Left renal cortex interstitium (tissue), 4 donors: ENCODE measurements around the gene AKAP7. TPM values are rescaled to one million over a fixed set of nuclear protein-coding genes. Genes with fewer than 3 reads are reported as not detected.

ENCODE experiments used
- DNase-seq, 4 donors: peaks; one replicate each; pipeline ENCODE4 v3.0.0-alpha.2; 2013; ENCODE audit warnings: low read depth in 4 of 4, low spot score in 2 of 4, missing footprints in 1 of 4
- polyA plus RNA-seq, 4 donors: library from polyadenylated mRNA; unstranded; fragments of 120-200 nt; gene quantifications; one replicate each; pipeline ENCODE4 v1.2.1, GENCODE V29; 2013; ENCODE audit not compliant: insufficient read length in 4 of 4

AKAP7 gene
- polyA plus RNA-seq, 4 donors: 7.9 to 15.9 (median 12.4) TPM

DNA sequence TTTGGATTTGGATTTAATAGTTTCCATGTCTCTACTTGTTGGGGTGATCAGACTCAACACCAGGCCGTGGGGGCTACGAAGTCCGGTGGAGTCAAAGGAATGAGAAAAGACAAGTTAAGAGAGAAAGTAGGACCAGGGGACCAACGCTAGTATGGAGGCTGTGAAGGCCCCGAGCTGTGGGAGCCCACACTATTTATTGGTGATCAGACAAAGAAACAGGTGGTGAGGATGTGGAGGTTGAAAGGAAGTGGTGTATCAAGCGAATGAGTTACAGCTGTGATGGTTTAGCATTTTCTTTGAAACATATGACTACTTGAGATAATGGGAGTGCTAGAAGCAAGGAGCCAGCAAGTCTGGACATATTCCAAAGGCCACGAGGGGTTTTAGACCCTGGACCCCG lies 62.4 kb downstream of the AKAP7 start:
- no peak for DNase-seq

DNA sequence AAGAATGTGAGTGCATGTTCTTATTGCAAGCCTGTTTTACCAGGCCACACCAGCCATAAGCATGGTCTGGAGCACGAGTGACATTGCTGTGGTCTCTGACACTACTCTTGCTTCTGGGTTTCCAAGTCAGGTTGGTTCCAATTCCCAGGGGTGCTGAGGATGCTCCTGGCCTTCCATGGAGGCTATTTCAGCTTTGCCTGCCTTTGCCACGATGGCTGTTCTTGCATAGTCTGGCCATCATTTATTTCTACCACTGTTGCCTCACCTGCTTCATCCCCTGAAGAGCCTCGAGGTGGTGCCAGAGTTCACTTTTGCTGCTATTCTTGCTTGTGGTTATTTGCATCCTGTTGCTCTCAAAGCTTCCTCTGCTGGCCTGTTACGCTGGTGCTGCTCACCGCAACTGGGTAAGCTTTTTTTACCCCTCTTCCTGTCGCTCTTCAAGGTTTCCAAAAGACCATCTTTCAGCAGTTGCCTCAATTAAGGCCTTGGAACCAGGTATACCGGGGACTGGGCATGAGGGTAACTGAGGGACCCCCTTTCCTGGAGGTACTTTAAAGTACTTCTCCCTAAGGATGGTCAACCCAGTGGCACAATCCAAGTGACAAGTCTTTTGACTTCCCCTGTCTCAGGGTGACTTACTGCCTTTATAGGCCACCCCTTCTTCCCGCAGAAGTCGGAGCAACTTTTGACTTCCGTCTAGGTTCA lies 64.5 kb downstream of the AKAP7 start:
- no peak for DNase-seq

DNA sequence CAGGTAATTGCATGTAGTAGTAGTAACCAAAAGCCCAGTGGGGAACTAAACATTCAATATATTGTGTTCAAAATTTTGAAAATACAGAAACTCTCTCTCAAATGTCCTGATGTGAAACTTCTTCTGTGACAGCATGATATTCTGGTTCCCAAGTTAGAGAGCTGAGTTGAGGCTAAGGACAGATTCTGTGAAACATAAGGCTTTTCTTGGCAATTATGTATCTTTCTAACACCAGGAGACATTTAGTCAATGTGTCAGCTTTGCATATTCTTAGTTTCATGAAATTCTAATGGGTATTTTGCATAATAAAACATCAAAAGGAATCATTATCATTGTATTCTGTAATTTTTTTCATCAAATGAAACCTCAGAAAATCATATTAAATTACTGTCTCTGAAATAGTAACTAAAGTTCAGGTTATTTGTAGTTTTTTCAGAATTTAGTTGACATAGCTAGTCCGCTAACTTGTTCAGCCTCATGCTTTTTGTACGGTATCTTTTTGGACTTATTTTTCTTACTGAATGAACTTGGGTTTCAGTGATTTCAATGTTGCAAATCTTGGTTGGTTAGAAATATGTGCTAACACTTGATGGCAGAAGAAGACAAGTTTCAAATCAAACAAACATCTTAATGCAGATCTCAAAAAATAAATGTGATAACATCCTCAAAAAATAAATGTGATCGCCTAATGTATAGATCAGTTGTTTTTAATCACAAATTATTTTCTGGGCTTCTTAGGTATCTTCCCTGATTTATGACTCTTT lies 70.4 kb downstream of the AKAP7 start:
- no peak for DNase-seq

DNA sequence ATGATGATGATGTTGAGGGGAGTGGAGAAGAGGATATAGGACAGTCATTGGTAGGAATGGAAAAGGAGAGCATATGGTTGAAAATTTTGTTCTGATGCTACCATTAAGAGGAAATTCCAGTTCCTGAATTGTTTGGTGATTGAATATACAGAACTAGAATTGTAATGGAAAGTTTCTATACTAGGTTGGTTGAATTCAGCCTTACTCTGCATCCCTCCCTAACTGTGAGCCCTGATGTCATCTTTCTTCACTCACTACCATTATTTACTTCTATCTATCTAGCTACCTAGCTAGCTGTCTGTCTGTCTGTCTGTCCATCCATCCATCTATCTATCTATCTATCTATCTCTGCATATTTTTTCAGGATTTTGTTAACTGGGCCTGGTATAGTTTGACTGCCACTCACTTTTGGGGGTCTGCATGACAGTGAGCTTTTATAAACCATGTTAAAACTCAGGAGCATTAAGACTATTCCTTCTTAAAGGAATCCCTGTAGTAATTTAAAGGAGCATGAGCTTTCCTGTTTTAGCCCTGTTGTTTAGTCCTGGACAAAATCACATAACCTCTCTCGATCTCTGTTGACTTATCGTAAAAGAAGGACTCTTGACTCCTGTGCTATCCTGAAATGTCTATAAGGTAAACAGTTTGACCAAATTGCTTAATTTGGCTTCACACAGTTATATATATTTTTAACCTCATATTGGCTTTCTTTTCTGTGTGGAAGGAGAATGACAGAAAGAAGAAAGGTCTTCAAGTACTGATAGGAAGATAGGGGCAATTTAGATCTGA lies 71.4 kb downstream of the AKAP7 start:
- DNase-seq: no peak

DNA sequence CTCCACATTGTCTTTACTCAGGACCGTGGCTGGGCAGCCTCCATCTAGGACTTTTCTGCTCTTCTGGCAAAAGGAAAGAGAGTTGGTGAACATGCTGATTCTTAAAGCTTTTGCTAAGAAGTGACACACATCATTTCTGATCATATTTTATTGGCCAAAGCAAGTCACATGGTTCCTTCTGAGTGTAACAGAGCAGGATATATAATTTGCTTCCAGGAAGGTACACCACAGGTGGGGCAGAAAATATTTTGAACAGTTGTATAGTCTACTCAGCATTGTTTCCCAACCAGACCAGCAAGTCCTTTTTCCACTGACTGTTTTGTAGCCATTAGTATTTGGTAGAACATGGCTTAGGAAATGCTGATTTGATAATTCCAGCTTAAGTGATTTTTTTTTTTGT lies 73.5 kb downstream of the AKAP7 start:
- no peak for DNase-seq

DNA sequence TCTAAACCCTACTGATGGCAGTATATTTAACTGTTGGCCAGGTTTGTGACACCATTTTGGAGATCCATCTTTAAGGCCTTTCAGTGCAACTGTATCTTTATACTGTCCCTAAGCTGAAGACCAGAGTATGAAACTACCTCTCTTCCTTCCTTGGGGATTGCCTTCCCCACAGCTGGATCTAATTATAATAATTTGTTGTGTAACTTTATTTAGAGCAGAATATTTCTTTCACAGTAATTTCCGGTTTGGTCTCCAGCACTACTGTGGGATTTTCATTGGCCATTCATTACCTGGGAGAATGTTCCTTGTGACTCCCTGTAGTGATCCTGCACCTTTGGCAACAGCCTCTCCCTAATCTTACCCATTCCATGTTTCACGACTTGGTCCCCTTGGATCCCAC lies 75.2 kb downstream of the AKAP7 start:
- no peak for DNase-seq

DNA sequence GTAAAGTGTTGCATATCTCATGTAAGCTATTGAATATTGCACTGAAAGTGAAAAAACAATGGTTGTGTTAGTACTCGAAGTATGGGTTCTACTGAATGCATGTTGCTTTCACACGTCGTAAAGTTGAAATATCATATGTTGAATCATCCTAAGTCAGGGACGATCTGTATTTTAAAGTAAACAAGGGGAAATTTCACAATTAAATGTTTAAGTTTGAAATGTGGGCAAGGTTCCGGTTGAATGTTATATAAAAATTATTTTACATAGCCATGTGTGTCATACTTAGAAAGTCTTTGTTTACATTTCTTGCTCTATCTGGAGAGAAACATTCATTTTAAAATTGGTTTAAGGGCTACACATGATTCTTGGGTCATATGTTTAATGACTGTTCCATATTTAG lies 76.8 kb downstream of the AKAP7 start:
- DNase-seq: no peak

DNA sequence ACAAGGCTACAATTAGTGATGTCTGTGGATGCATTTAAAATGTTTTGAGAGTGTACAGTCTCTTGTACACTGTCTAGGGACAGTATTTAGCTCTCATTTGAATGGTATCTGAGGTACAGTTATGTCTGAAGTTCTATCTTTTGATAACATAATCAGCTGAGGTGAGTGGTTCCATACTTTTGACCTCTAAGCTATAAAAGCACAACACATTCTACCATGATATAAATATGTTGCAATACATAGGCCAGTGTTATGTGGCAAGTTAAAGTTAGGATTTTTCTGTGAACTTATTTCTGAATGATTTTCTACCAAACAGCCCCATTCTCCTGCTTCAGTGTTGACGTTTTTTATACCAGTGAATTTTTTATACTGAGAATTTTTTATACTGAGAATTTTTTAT lies 77.6 kb downstream of the AKAP7 start:
- DNase-seq: no peak

DNA sequence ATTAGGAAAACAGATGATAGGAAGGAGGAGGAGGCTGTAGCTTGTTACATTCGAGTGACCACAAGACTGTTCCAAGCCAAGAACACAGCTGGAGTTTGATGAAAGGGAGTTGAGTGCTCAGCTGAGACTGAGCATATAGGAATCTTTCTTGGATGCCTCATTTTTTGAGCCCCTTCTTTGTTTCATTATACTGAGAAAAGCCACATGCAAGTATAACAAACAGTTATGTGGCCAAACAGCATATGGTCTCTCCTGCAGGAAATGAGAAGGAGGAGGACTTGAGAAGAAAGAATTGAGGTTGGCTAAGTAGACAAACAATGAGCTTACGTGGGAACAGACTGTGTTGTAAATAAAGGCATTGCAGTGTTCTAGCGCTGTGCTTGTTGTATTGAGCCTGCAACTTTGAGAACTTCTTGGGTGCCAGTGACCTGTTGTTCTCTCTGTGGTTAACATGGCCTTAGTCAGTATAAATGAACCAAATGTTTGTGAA lies 78.3 kb downstream of the AKAP7 start:
- peak in 1 of 4 donors; percentile 7 for DNase-seq

DNA sequence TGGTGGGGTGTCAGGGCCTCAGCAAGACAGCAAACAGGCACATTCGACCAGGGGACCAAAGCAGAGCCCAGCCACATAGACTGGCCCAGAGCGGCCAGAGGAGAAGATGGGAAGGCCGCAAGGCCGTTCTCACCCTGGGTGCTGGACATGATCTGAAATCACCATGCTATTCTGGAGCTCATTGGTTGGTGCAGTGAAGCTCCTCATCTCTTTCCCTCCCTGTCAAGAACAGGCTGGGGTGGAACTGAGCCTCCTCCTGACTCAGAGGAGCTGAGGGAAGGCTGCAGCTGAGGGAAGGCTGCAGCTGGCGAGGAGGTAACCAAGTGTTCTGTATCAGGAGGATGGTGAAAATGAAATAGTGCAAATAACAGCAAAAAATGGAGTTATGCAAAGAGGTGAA lies 80.0 kb downstream of the AKAP7 start:
- no peak for DNase-seq

DNA sequence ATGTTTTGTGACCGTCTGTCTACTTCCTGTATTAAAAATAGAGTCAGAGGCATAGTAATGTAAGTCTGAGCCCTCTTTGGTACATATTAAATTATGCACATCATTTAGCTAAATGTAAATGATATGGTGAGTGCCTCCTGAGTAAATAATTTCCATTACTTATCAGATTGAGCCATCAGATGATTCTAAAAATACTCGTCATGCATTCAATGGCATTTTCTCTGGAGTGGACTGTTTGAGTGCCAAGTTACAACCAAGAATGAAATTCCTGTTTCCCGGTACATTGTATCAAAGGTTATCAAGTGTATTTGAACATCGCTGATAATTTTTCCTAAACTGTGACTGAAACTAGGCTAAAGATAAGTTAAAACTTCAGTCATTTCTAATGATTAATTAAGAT lies 81.0 kb downstream of the AKAP7 start:
- no peak for DNase-seq

DNA sequence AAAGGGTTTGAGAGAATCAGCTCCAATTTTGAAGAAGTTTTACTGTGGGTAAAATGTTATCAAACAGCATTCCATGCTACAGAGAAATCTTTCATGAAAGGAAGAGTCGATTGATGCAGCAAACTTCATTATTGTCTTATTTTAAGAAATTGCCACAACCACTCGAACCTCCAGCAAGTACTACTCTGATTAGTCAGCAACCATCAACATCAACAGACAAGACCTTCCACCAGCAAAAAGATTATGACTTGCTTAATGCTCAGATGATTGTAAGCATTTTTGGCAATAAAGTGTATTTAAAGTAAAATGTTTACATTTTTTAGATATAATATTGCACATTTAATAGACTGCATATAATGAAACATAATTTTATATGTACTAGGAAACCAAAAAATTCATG lies 87.5 kb downstream of the AKAP7 start:
- no peak for DNase-seq

DNA sequence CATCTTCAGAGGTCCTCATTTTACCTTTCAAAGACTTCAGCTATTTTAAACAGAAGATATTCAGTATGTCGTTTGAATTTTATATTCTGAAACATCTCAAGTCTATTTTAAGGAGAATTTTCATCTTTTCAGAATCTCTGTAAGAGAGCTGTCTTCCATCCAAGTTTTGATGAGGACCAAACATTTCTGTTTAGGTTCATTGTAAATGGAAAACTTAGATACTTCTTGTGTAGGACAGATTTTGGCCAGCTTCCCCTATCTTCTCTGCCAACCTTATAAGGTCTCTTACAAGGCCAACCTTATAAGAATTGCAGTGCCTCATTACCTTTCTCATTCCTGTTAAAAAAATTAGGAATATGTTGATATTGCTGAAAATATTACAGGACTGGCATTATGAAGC lies 88.1 kb downstream of the AKAP7 start:
- DNase-seq: no peak

DNA sequence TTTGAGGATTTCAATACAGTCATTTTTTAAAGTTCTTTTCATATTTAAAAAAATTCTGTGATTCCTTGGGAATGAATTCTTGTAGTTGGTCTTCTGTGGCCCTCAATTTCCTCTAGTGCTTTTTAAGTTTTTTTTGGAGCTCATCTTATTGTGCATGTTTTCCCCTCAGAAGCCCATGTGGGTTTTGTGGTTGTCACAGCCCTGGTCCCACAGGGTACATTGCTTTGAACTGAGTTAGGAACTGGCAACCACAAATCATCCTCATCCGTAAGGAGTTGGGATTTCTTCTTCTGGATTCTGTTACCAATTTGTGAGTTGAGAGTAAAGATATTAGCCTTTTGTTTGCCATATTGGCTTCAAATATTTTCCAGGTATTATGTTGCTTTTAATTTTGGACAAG lies 89.9 kb downstream of the AKAP7 start:
- no peak for DNase-seq

DNA sequence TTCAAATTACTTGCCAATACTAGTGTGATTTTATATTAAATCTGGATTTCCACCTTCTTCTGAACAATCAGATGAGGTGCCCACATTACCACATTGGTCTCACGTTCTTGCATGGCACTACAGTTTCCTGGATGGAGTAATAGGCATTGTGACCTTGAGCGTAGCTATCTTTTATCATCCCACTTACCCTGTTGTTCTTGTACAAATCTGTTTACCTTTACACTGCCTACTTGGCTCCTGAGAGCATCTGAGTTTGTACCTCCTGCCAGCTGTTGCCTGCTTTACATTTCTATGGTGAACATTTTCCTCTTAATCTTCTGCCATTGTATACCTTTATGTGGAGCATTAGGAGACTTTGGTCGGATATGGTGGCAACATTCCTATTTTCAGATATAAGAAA lies 90.7 kb downstream of the AKAP7 start:
- no peak for DNase-seq

DNA sequence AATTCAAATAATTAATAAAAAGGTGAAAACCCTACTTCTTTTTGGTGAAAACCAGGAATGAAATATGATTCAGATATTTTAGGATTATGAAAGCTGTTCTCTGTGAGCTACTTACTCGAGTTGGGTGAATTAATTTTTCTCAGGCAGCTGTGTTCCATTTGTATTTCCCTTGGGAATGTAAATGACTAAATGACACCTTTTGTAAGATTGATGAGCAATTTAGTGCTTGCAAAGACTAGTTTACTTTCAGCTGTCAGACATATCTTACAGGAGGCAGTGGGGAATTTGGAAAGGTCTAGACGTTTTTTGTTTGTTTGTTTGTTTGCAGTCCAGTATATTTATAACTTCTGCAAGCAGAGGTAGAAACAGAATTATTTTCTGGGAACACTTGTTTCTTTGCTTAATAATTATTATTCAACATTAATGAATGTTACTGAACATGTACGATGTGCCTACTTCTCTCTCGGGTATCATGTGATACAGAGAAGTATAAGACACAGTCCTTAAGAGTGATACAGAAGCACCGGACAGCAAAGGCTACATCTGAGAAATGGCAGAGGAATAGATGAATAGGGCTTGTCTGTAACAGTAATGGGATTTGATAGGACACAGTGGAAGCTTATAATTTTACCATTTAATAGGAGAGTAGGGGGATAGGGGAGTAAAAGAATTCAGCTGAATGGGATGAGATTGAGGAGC lies 91.3 kb downstream of the AKAP7 start:
- DNase-seq: no peak

DNA sequence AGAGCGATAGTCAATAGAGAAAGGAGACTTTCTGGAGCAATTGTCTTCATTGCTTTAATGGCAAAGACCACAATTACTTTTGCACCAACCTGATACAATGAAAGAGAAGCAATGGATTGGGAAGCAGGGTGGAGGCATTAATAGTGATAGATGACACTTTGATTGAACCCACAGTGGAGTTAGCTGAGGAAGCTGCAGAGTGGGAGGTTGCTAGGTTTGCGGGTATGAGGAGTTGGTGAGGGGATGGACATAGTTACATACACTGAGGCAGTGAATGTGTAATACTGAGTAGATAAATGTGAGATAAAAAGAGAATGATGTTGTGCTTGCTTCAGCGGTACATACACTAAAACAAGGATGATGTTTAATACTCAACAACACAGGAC lies 91.9 kb downstream of the AKAP7 start:
- DNase-seq: no peak

DNA sequence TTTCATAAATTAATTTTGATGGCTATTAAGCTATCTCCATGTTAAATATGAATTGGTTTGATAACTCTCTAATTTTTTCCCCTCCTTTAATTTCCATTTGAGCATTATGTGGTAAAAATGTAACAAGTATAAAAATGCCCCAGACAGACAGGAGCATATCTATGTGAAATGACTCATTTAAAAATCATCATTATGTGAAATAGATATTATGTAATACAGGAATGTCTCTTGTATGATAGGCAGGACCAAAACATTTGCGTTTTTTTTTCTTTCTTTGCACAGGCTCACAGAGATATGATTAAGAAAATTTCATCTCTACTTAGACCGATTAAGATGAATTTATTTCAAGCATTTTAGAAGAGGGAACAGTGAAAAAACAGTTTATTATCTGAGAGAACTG lies 95.8 kb downstream of the AKAP7 start:
- DNase-seq: no peak

DNA sequence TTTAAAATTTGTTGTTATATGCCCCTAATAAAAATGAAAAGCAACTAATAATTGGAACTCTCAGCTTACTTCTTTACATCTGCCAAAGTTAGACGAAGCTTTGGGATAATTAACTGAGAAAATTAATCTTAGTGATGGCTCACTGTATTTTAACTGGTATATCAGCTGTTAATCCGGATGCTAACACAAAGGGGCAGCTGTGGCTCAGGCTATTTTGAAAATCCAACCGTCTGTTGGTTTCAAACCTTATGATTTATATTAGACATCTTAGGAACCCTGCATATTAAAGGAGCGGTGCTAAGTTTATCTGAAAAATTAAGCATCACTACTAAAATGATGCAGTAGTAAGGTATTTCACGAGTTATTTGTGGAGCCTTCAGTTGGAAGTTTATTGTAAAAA lies 96.6 kb downstream of the AKAP7 start:
- no peak for DNase-seq

DNA sequence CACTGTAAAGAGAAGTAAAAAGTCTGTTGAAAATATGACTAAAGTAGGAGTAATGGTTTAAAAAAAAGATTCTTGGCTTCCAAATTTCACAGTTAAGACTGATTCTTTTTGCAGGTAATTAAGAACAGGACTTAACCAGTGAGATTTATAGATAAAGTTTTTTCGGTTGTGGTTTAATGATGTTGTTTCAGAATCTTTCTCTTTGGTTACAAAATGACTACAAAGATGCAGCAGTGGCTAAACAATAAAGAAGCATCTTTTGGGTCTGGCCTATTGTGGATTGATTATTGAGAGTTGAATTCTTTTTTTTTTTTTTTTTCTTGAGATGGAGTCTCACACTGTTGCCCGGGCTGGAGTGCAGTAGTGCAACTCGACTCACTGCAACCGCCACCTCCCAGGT lies 109.7 kb downstream of the AKAP7 start:
- no peak for DNase-seq

DNA sequence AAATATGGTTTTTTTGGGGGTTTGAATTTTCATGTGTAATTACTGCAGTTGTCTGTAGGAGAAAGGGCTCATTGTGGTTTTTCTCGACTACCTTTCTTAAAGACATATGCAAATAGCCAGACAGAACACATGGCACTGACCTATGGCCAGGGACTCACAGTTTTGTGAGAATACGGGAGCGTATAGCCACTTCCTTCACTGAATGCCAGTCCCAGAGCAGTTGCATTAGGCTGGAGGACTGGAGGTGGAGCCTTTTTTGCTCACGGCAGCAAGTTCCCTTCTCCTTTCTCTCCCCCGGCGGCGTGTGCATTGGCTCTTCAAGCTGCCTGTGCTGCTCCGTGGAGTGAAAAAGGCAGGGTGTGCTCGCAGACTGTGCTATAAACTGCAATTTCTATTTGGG lies 114.9 kb downstream of the AKAP7 start:
- peak in 1 of 4 donors; percentile 43 for DNase-seq
